T-helper 2 cell (primary cell): ENCODE data around the gene CCT8.

Experiments
- DNase-seq, 5 experiments: peaks; one replicate each; pipeline versions ENCODE4 v3.0.0 to v3.0.0-alpha.2; 2012 to 2022
- total RNA-seq, 2 donors: gene quantifications; one replicate each; lab custom pipeline; 2026; lab: John Stamatoyannopoulos, UW

CCT8 gene
- 108 to 153 reads per million in 2 donors for total RNA-seq

GRCh38 chr21:29073222-29074006 lies at the start of gene CCT8:
Gene CCT8, minus strand, starts transcription at chr21:29073648. Its CDS starts 58 bp downstream, at chr21:29073590.
- DNase-seq = peak; percentile 90 to 100 (median 98)

GRCh38 chr21:29121759-29122158 lies 48.3 kb upstream of the CCT8 start:
- no peak for DNase-seq

DNA sequence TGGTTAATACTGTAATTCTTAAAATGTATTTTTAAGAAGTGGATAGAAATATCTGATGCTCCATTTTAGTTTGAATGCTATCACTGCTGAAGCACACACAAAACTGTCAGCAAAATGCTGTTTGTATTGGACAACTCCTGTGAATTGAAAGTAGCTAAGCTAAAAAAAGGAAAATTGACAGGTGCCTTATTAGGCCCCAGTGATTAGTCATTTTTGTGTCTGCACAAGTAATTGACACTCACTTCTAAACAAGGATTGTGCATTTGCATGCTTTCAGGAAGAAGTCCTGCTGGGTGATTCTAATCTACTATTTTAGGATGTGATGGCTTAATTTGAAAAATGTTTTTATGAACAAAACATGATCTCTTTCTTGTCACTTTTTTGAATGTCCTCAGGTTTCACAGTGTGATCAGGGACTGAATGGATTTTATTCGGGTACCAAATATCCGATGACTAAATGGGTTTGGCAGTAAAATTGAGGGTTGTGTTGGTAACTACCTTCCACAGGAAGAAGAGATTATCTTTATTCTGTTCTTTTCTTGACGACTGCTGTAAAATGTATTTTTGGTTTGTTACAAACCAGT lies 44.0 kb upstream of the CCT8 start:
- DNase-seq = no peak

GRCh38 chr21:29115899-29116298 lies 42.5 kb upstream of the CCT8 start:
- DNase-seq = no peak

DNA sequence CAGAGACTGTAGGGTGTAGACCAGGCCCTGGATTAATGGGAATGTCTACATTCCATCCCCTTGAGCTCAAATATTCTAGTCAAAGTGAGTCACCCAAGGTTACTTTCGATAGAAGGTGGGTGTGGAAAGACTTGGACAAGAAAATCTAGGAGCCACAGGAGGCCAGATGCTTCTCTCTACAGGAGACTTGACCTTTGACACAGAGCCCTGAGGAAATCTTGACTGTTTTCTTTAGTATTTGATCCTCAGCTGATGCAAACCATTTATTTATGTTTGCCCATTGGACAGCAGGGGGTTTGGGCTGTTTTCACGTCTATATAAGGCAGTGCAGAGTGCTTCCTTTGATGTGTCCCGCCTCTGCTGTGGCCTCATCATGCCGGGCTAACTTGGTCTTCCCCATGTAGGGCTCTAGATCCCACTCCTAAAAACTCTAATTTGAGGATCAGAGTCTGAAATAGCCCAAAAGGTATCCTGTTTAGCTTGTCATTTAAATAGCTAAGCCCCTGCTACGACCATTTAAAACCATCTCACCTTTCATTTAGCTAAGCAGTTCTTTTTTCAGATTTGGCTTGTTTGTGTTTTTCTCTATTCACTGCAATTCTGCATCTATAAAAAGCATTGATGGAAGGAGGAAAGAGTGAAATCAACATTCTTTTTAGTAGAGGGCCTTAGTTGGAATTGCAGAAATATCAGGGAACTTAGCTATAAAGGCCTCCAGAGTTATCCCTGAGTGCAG lies 41.5 kb upstream of the CCT8 start:
- DNase-seq = no peak

DNA sequence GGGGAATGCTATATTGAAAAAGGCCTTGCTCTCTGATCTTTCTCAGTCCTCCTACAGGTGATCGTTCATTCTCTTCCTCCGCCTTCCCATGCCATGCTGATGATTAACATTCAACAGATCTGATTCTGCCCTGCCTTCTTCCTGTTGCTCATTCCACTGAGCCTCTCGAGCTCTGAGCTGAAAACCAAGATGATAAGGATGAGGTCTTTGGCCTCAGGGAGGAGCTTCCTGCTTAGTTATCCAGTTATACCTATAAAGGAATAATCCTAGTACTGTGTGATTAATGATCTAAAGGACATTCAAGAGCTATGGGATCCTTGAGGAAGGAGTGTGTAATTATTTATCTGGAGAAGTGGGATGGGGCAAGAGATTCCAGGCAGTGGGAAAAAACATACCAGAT lies 31.8 kb upstream of the CCT8 start:
- DNase-seq = no peak

GRCh38 chr21:29104239-29104708 lies 30.8 kb upstream of the CCT8 start:
- peak in 1 of 5 experiments; percentile 60 for DNase-seq

GRCh38 chr21:29102791-29103257 lies 29.4 kb upstream of the CCT8 start:
- DNase-seq = no peak

GRCh38 chr21:29098156-29098555 lies 24.7 kb upstream of the CCT8 start:
- no peak for DNase-seq

GRCh38 chr21:29096218-29097015 lies 23.0 kb upstream of the CCT8 start:
- DNase-seq = no peak

DNA sequence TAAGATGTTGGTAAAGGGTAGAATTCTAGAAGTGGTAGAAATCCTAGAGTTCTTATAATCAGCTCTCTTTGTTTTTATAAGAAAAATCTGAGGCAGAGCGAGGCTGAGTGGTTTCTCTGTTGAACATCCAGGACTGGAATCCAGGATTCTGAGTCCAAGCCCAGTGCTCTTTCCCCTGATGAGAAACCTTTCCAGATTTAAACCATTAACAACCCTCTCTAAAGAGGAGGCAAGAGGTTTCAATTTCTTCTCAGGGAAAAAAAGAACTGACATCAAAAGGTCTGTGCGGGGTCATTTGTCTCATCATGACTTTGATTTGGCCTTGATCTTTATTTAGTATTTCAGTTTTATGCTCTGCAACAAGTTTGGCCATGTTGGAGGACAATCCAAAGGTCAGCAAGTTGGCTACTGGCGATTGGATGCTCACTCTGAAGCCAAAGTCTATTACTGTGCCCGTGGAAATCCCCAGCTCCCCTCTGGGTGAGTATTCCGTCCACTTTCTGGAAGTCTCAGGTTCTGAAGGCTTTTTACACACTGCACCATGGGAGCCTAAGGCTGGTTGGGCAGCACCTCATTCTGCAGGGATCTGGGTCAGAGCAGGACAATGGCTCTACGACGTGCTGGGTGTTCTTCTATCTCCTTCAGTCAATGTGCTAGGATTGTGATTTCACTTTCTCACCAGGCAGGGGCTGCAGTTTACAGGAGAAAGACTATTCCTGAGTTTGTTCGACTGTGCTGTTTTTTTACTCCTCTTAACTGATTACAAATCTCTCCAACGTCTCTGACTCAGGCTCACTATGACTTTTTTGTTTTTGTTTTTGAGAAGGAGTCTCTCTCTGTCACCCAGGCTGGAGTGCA lies 18.9 kb upstream of the CCT8 start:
- peak in 1 of 5 experiments; percentile 58 for DNase-seq

DNA sequence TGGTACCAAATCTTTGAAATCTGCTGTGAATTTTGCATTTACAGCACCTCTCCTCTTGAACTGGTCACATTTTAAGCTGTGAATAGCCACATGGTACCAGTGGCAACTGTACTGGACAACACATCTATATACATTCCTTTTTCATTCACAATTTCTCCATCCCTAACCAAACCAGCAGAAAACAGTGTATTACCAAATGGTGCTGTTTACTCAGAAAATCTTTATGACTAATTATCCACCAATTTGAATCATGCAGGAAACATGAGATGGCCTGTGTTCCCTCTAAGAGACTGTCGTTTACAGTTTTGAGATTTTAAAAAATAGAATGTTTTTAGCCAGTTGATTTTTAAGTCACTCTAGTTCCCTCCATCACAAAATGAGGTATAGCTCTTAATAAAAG lies 17.6 kb upstream of the CCT8 start:
- DNase-seq = peak in 1 of 5 experiments; percentile 44

- no peak for DNase-seq
Observed at GRCh38 chr21:29085106-29085752, 11.8 kb upstream of the CCT8 start.

GRCh38 chr21:29084372-29084771 lies 10.9 kb upstream of the CCT8 start:
- no peak for DNase-seq

- DNase-seq = no peak
Observed at GRCh38 chr21:29083306-29083705, 9.9 kb upstream of the CCT8 start.

GRCh38 chr21:29082046-29082815 lies 8.8 kb upstream of the CCT8 start:
- no peak for DNase-seq

GRCh38 chr21:29080454-29080941 lies 7.0 kb upstream of the CCT8 start:
- peak in 2 of 5 experiments; percentile 13 to 43 for DNase-seq

- peak in 2 of 5 experiments; percentile 29 to 77 for DNase-seq
Observed at GRCh38 chr21:29078869-29079767, 5.7 kb upstream of the CCT8 start.

DNA sequence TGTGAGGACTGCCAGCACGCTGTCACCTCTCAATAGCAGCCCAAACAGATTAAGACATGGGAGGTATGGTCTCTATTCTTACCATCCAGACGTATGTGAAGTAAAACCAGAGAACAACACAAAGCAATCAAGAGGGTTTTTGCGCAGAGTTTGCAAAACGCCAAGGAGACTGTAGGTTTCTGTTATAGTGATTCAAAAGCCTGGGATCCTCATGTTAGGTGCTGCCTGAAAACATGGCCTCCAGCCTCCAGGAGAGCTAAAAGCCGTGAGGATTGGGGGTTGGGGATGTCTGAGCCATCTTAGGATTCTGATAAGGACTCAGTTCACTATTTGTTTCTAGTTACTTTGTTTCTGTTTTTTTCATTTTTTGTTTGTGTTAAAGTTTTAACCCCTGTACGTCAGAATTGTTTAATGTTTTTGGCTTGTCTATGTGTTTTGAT lies 4.2 kb upstream of the CCT8 start:
- DNase-seq = peak in 1 of 5 experiments; percentile 68
